ENCODE measurements around the gene FRAT2.

GRCh38 chr10:97347317-97347716, 12.8 kb upstream of the FRAT2 start:
- TF ChIP-seq, protein P1, sequence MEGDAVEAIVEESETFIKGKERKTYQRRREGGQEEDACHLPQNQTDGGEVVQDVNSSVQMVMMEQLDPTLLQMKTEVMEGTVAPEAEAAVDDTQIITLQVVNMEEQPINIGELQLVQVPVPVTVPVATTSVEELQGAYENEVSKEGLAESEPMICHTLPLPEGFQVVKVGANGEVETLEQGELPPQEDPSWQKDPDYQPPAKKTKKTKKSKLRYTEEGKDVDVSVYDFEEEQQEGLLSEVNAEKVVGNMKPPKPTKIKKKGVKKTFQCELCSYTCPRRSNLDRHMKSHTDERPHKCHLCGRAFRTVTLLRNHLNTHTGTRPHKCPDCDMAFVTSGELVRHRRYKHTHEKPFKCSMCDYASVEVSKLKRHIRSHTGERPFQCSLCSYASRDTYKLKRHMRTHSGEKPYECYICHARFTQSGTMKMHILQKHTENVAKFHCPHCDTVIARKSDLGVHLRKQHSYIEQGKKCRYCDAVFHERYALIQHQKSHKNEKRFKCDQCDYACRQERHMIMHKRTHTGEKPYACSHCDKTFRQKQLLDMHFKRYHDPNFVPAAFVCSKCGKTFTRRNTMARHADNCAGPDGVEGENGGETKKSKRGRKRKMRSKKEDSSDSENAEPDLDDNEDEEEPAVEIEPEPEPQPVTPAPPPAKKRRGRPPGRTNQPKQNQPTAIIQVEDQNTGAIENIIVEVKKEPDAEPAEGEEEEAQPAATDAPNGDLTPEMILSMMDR (IDR thresholded peaks at IDR 0.05; ENCODE audit: low read length) = no peak
- TF ChIP-seq EZH2 (IDR thresholded peaks at IDR 0.05; ENCODE audit: borderline replicate concordance, low read length) = no peak
